HCT116 (cell line): ENCODE measurements around the gene COX7A2L. TPM values are rescaled to one million over a fixed set of nuclear protein-coding genes. Genes with fewer than 3 reads are reported as not detected.

Experiments used
- ATAC-seq: fragments of 200-7000 bp; cut with Tn5 transposase; 2 replicates; pipeline ENCODE4 v1.9.1; 2020; ENCODE audit warnings: mild to moderate bottlenecking, moderate library complexity
- BruUV-seq: library from RNA; stranded (reverse); fragments of 400-500 nt; replicated peaks from 2 replicates; lab custom pipeline; 2021; lab: Mats Ljungman, UMichigan
- CTCF ChIA-PET: fragments of 300-600 bp; sonication (Branson Sonifier 250); formaldehyde crosslinking; loops from one replicate; lab custom pipeline; 2021; ENCODE audit warnings: antibody characterized with exemption; lab: Charles Lee
- POLR2A ChIA-PET: fragments of 300-600, 350-600 bp; sonication (Branson Sonifier 250); formaldehyde crosslinking; loops from one replicate; lab custom pipeline; 2021; ENCODE audit warnings: antibody characterized with exemption; lab: Charles Lee
- RAD21 ChIA-PET, 2 experiments: fragments of 300-600 bp; sonication (Branson Sonifier 250); formaldehyde crosslinking; loops; one replicate each; lab custom pipeline; 2023; ENCODE audit warnings: low total read pairs in 2 of 2; ENCODE audit not compliant: uncharacterized antibody in 2 of 2, unreplicated experiment in 2 of 2, low non-redundant PET in 1 of 2; lab: Charles Lee
- DNase-seq: peaks from one replicate; pipeline ENCODE4 v3.0.0-alpha.2; 2010; ENCODE audit warnings: low read depth, low spot score
- H2AFZ ChIP-seq: fragments of 200-600 bp; shearing (Covaris generic), sonication (generic); 2 replicates; pipeline ENCODE4 v1.6.1; 2017; ENCODE audit warnings: low read depth, mixed run types, mixed read lengths, antibody characterized with exemption, low read length; ENCODE audit not compliant: poor library complexity, severe bottlenecking
- H3K27ac ChIP-seq: 2 replicates; pipeline ENCODE4 v1.5.1; 2012; ENCODE audit warnings: low read depth, low read length
- H3K27me3 ChIP-seq: fragments of 200-600 bp; sonication (generic); 2 replicates; pipeline ENCODE4 v1.6.1; 2016; ENCODE audit warnings: mixed run types, low read length, mixed read lengths; ENCODE audit not compliant: insufficient read depth
- H3K36me3 ChIP-seq, 2 experiments: fragments of 200-500 bp in 1 of 2; fragments of 200-600 bp in 1 of 2; sonication (Bioruptor generic) in 1 of 2; sonication (generic) in 1 of 2; 2 replicates each; pipeline versions ENCODE4 v1.5.1 to v1.6.1; 2014 to 2016; ENCODE audit warnings: low read length in 2 of 2, inconsistent platforms in 1 of 2, mixed read lengths in 1 of 2, mixed run types in 1 of 2; ENCODE audit not compliant: insufficient read depth in 2 of 2, control insufficient read depth in 1 of 2
- H3K4me1 ChIP-seq, 2 experiments: fragments of 200-600 bp in 1 of 2; sonication (generic) in 1 of 2; 2 replicates each; pipeline versions ENCODE4 v1.5.1 to v1.6.1; 2012 to 2017; ENCODE audit warnings: low read length in 2 of 2, inconsistent platforms in 1 of 2, mild to moderate bottlenecking in 1 of 2, mixed read lengths in 1 of 2, mixed run types in 1 of 2, moderate library complexity in 1 of 2; ENCODE audit not compliant: insufficient read depth in 2 of 2, control insufficient read depth in 1 of 2
- H3K4me2 ChIP-seq: fragments of 200-600 bp; sonication (generic); 2 replicates; pipeline ENCODE4 v1.6.1; 2017; ENCODE audit warnings: mixed run types, low read length, mixed read lengths
- H3K4me3 ChIP-seq, 2 experiments: fragments of 200-600 bp in 1 of 2; sonication (generic) in 1 of 2; replicated peaks in 1 of 2; 2 replicates each; pipeline ENCODE4 v1.5.1; 2011 to 2016; ENCODE audit warnings: low read length in 2 of 2, control low read depth in 1 of 2, low read depth in 1 of 2, mild to moderate bottlenecking in 1 of 2, mixed read lengths in 1 of 2, mixed run types in 1 of 2
- H3K79me2 ChIP-seq: fragments of 200-600 bp; sonication (generic); 2 replicates; pipeline ENCODE4 v1.6.1; 2017; ENCODE audit warnings: mild to moderate bottlenecking, mixed run types, low read length, moderate library complexity, mixed read lengths; ENCODE audit not compliant: insufficient read depth
- H3K9ac ChIP-seq: fragments of 200-600 bp; sonication (generic); 2 replicates; pipeline ENCODE4 v1.6.1; 2016; ENCODE audit warnings: low read length, mixed read lengths
- H3K9me2 ChIP-seq: fragments of 200-600 bp; sonication (generic), shearing (Covaris generic); 2 replicates; pipeline ENCODE4 v1.6.1; 2017; ENCODE audit warnings: mixed run types, mild to moderate bottlenecking, moderate library complexity; ENCODE audit not compliant: insufficient read depth
- H3K9me3 ChIP-seq, 2 experiments: fragments of 200-500 bp in 1 of 2; fragments of 200-600 bp in 1 of 2; sonication (Bioruptor generic) in 1 of 2; sonication (generic) in 1 of 2; 2 replicates each; pipeline ENCODE4 v1.6.1; 2014 to 2017; ENCODE audit warnings: low read length in 2 of 2, mixed read lengths in 2 of 2, inconsistent platforms in 1 of 2, low read depth in 1 of 2, mild to moderate bottlenecking in 1 of 2, mixed run types in 1 of 2, moderate library complexity in 1 of 2; ENCODE audit not compliant: control insufficient read depth in 1 of 2, insufficient read depth in 1 of 2
- H4K20me1 ChIP-seq: fragments of 200-600 bp; sonication (generic), shearing (Covaris generic); 2 replicates; pipeline ENCODE4 v1.6.1; 2017; ENCODE audit warnings: mixed run types, mild to moderate bottlenecking, moderate library complexity; ENCODE audit not compliant: insufficient read depth
- ATF3 ChIP-seq: IDR thresholded peaks from 2 replicates; pipeline ENCODE4 v1.6.1; 2012
- CEBPB ChIP-seq: IDR thresholded peaks from 2 replicates; pipeline ENCODE4 v1.6.1; 2012; ENCODE audit warnings: low read depth
- CTCF ChIP-seq, 3 experiments: fragments of 200-600 bp in 1 of 3; sonication (generic) in 1 of 3; IDR thresholded peaks in 2 of 3; conservative IDR thresholded peaks in 1 of 3; 2 replicates each; pipeline ENCODE4 v1.5.1; 2012 to 2017; ENCODE audit warnings: low read depth in 2 of 3, low read length in 2 of 3, antibody characterized with exemption in 1 of 3, borderline replicate concordance in 1 of 3, control low read depth in 1 of 3, mild to moderate bottlenecking in 1 of 3, mixed read lengths in 1 of 3, mixed run types in 1 of 3, moderate library complexity in 1 of 3; ENCODE audit not compliant: insufficient read depth in 1 of 3
- FOSL1 ChIP-seq: IDR thresholded peaks from 2 replicates; pipeline ENCODE4 v1.6.1; 2012; ENCODE audit warnings: low read depth
- JUND ChIP-seq: IDR thresholded peaks from 2 replicates; pipeline ENCODE4 v1.6.1; 2012
- MAX ChIP-seq: IDR thresholded peaks from 2 replicates; pipeline ENCODE4 v1.6.1; 2012
- RAD21 ChIP-seq: IDR thresholded peaks from 2 replicates; pipeline ENCODE4 v1.6.1; 2012; ENCODE audit warnings: low read depth, mild to moderate bottlenecking
- SIN3A ChIP-seq: IDR thresholded peaks from 2 replicates; pipeline ENCODE4 v1.6.1; 2012; ENCODE audit warnings: low read depth
- SP1 ChIP-seq: IDR thresholded peaks from 2 replicates; pipeline ENCODE4 v1.6.1; 2012; ENCODE audit warnings: low read depth
- SRF ChIP-seq: IDR thresholded peaks from 2 replicates; pipeline ENCODE4 v1.6.1; 2012; ENCODE audit warnings: low read depth
- TCF7L2 ChIP-seq: IDR thresholded peaks from 2 replicates; pipeline ENCODE4 v1.7.0; 2011; ENCODE audit warnings: borderline replicate concordance, inconsistent platforms; ENCODE audit not compliant: insufficient read depth, insufficient read length; ENCODE audit errors: extremely low read depth
- YY1 ChIP-seq: IDR thresholded peaks from 2 replicates; pipeline ENCODE4 v1.6.1; 2011; ENCODE audit warnings: low read length, low read depth, moderate library complexity, mild to moderate bottlenecking; ENCODE audit not compliant: insufficient replicate concordance; ENCODE audit errors: extremely low read depth
- ZBTB33 ChIP-seq: IDR thresholded peaks from 2 replicates; pipeline ENCODE4 v1.6.1; 2011; ENCODE audit warnings: mild to moderate bottlenecking, low read length, moderate library complexity; ENCODE audit not compliant: insufficient replicate concordance; ENCODE audit errors: extremely low read depth
- ZFX ChIP-seq: fragments of 450-650 bp; IDR thresholded peaks from 2 replicates; pipeline ENCODE4 v1.6.1; 2017
- ZNF274 ChIP-seq: fragments of 200-500 bp; sonication (Bioruptor generic); IDR thresholded peaks from 2 replicates; pipeline ENCODE4 v1.6.1; 2014; ENCODE audit warnings: mild to moderate bottlenecking, low read depth, low read length, inconsistent platforms
- intact Hi-C: fragments of 100-400 bp; cut with micrococcal nuclease; formaldehyde crosslinking; loops from 2 replicates; pipeline ENCODE4 v1.10.0; 2022
- total RNA-seq: library from RNA; stranded (reverse); gene quantifications from one replicate; pipeline ENCODE4 v1.2.1, GENCODE V29; 2021; ENCODE audit not compliant: unreplicated experiment

The COX7A2L gene
- total RNA-seq, 1 experiment from 2014 or later = 104 TPM

DNA sequence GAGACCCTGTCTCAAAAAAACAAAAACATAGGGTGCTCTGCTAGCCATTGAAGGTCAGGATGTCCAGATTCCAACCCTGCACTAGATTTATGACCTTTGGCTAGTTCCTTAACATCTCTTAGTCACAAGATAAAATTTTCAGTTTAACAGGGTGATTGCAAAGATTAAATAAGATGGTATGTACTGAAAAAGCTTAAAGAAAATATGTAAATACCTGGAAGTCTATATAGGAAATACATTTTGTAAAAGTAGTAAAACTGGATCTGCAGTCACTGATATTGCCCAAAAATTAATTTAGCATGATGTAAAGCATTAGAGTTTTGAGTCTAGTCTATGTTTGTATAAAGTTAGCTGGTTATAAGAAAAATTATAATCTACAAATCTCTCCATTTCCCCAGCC lies 5.4 kb upstream of the COX7A2L start:
- Histone ChIP-seq H3K36me3 (no peaks in the 10 kb centered on the region), H3K4me3 (no peak overlapping the region), H3K4me2 (no peak overlapping the region), H3K27me3 (no peaks in the 10 kb centered on the region), H3K9me3 (no peaks in the 10 kb centered on the region), H4K20me1 (no peaks in the 10 kb centered on the region), H3K9me2 (no peaks in the 10 kb centered on the region), H2AFZ (no peak overlapping the region), H3K27ac (no peak overlapping the region), H3K79me2 (no peaks in the 10 kb centered on the region), H3K9ac (no peak overlapping the region), H3K4me1 (peaks cover 5 to 7% of the 10 kb centered on the region in 2 experiments; a peak in 3 of 4 replicates)
- ChIA-PET POLR2A (no interaction called here), RAD21 (no interaction called here), CTCF (no interaction called here)
- ATAC-seq = no peak
- BruUV-seq = no TSS peak
- TF ChIP-seq ATF3 = no peak
- TF ChIP-seq JUND = no peak
- no peak for TF ChIP-seq MAX
- TF ChIP-seq CTCF (IDR thresholded peaks at IDR 0.05 in 2 of 3, conservative IDR thresholded peaks at IDR 0.05 in 1 of 3; ENCODE audit: borderline replicate concordance in 1 of 3, insufficient read depth in 1 of 3, low read depth in 2 of 3, low read length in 2 of 3) = no peak
- TF ChIP-seq ZFX = no peak
- TF ChIP-seq YY1 = no peak
- TF ChIP-seq ZNF274 = no peak
- TF ChIP-seq SIN3A = no peak
- DNase-seq = no peak
- intact Hi-C loops = no loop called here

DNA sequence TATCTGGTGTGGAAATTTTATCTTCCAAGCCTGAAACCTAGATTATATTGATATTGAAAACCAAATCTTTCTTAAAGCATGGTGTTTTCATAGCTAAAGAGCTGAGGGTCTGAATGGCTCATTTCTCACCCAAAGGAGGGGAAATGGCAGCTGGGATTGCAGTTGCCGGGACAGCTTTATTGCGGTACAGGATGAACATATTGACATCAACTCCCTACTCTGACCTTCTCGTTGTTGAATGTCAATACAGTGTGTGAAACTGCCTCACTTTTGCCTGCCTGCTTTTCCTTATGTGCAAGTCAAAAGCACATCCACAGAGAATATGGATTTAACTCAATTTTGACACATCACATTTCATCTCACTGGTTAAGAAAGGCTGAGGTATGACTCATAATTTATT lies 3.6 kb upstream of the COX7A2L start:
- Histone ChIP-seq H3K9me2 (no peaks in the 10 kb centered on the region), H4K20me1 (no peaks in the 10 kb centered on the region), H3K4me3 (no peak overlapping the region), H3K9ac (no peak overlapping the region), H3K79me2 (peaks cover 14% of the 10 kb centered on the region), H3K27ac (no peak overlapping the region), H3K36me3 (no peaks in the 10 kb centered on the region), H2AFZ (no peak overlapping the region), H3K9me3 (no peaks in the 10 kb centered on the region), H3K4me1 (peaks cover 7 to 13% of the 10 kb centered on the region in 2 experiments; a peak in 3 of 4 replicates), H3K27me3 (no peaks in the 10 kb centered on the region), H3K4me2 (no peak overlapping the region)
- intact Hi-C loops = no loop called here
- ATAC-seq (no peak), DNase-seq (no peak)
- ChIA-PET POLR2A (no interaction called here), RAD21 (no interaction called here), CTCF (no interaction called here)
- no peak for TF ChIP-seq CEBPB
- no peak for TF ChIP-seq SRF
- no peak for TF ChIP-seq FOSL1
- no peak for TF ChIP-seq SP1
- no peak for TF ChIP-seq ZBTB33
- no peak for TF ChIP-seq YY1
- no peak for TF ChIP-seq RAD21
- TF ChIP-seq TCF7L2 = no peak
- BruUV-seq = no TSS peak
